ENCODE results near the gene JSRP1. TPM values are rescaled to one million over a fixed set of nuclear protein-coding genes. Genes with fewer than 3 reads are reported as not detected.

The JSRP1 gene
- total RNA-seq: under 1 TPM; 0.63 to 0.95 (median 0.89) TPM

GRCh38 chr19:2255982-2256685 lies at the start of gene JSRP1:
Gene JSRP1 (minus strand): TSS chr19:2256417. CDS start chr19:2255314, 1,103 bp downstream.
- ATAC-seq (no peak), DNase-seq (no peak)
- Mint-ChIP-seq H3K9me3 (no peaks in the 10 kb centered on the region), H3K36me3 (ENCODE audit: insufficient read depth) (no peaks in the 10 kb centered on the region), H3K4me1 (ENCODE audit: low read depth) (peaks cover 42% of the 10 kb centered on the region), H3K27me3 (ENCODE audit: low read depth) (peaks cover 7% of the 10 kb centered on the region), H3K4me3 (peak within 1 kb of the TSS; percentile 38)

GRCh38 chr19:2305452-2306280 lies 49.4 kb upstream of the JSRP1 start:
- ATAC-seq: no peak
- H3K4me1 Mint-ChIP-seq (ENCODE audit: low read depth): peaks cover 10% of the 10 kb centered on the region
- H3K27me3 Mint-ChIP-seq (ENCODE audit: low read depth): peaks cover 66% of the 10 kb centered on the region
- DNase-seq: no peak
- H3K4me3 Mint-ChIP-seq: no peak overlapping the region
- H3K36me3 Mint-ChIP-seq (ENCODE audit: insufficient read depth): no peaks in the 10 kb centered on the region
- no peaks in the 10 kb centered on the region for H3K9me3 Mint-ChIP-seq

- H3K27me3 Mint-ChIP-seq (ENCODE audit: low read depth): peaks cover 44% of the 10 kb centered on the region
- no peak for DNase-seq
- H3K36me3 Mint-ChIP-seq (ENCODE audit: insufficient read depth): no peaks in the 10 kb centered on the region
- no peak for ATAC-seq
- peaks cover 7% of the 10 kb centered on the region for H3K4me1 Mint-ChIP-seq (ENCODE audit: low read depth)
- no peaks in the 10 kb centered on the region for H3K9me3 Mint-ChIP-seq
- peak overlapping the region; percentile 55 for H3K4me3 Mint-ChIP-seq
Measured at GRCh38 chr19:2303211-2303798, 47.1 kb upstream of the JSRP1 start.

- H3K27me3 Mint-ChIP-seq (ENCODE audit: low read depth): peaks cover 42% of the 10 kb centered on the region
- peak overlapping the region; percentile 55 for H3K4me3 Mint-ChIP-seq
- DNase-seq (no peak), ATAC-seq (peak; percentile 59 to 64)
- no peaks in the 10 kb centered on the region for H3K36me3 Mint-ChIP-seq (ENCODE audit: insufficient read depth)
- peaks cover 7% of the 10 kb centered on the region for H3K4me1 Mint-ChIP-seq (ENCODE audit: low read depth)
- no peaks in the 10 kb centered on the region for H3K9me3 Mint-ChIP-seq
Measured at GRCh38 chr19:2302319-2303210, 46.3 kb upstream of the JSRP1 start.

GRCh38 chr19:2300533-2300932 lies 44.3 kb upstream of the JSRP1 start:
- DNase-seq (no peak), ATAC-seq (no peak)
- peaks cover 7% of the 10 kb centered on the region for H3K4me1 Mint-ChIP-seq (ENCODE audit: low read depth)
- no peaks in the 10 kb centered on the region for H3K36me3 Mint-ChIP-seq (ENCODE audit: insufficient read depth)
- H3K4me3 Mint-ChIP-seq: no peak overlapping the region
- H3K9me3 Mint-ChIP-seq: no peaks in the 10 kb centered on the region
- peaks cover 22% of the 10 kb centered on the region for H3K27me3 Mint-ChIP-seq (ENCODE audit: low read depth)

- no peak overlapping the region for H3K4me3 Mint-ChIP-seq
- H3K4me1 Mint-ChIP-seq (ENCODE audit: low read depth): peaks cover 7% of the 10 kb centered on the region
- no peak for ATAC-seq
- DNase-seq: no peak
- no peaks in the 10 kb centered on the region for H3K9me3 Mint-ChIP-seq
- no peaks in the 10 kb centered on the region for H3K36me3 Mint-ChIP-seq (ENCODE audit: insufficient read depth)
- H3K27me3 Mint-ChIP-seq (ENCODE audit: low read depth): no peaks in the 10 kb centered on the region
Measured at GRCh38 chr19:2296141-2296540, 39.9 kb upstream of the JSRP1 start.

- Mint-ChIP-seq H3K4me3 (no peak overlapping the region), H3K36me3 (ENCODE audit: insufficient read depth) (no peaks in the 10 kb centered on the region), H3K9me3 (no peaks in the 10 kb centered on the region), H3K27me3 (ENCODE audit: low read depth) (no peaks in the 10 kb centered on the region), H3K4me1 (ENCODE audit: low read depth) (peaks cover 14% of the 10 kb centered on the region)
- DNase-seq (no peak), ATAC-seq (no peak)
Measured at GRCh38 chr19:2294687-2295335, 38.6 kb upstream of the JSRP1 start.

GRCh38 chr19:2291185-2291751 lies 35.1 kb upstream of the JSRP1 start:
- DNase-seq: no peak
- Mint-ChIP-seq H3K9me3 (no peaks in the 10 kb centered on the region), H3K27me3 (ENCODE audit: low read depth) (no peaks in the 10 kb centered on the region), H3K4me1 (ENCODE audit: low read depth) (peaks cover 29% of the 10 kb centered on the region), H3K4me3 (peak overlapping the region; percentile 71), H3K36me3 (ENCODE audit: insufficient read depth) (no peaks in the 10 kb centered on the region)
- ATAC-seq: no peak

GRCh38 chr19:2290441-2291184 lies 34.4 kb upstream of the JSRP1 start:
- Mint-ChIP-seq H3K9me3 (no peaks in the 10 kb centered on the region), H3K4me1 (ENCODE audit: low read depth) (peaks cover 29% of the 10 kb centered on the region), H3K27me3 (ENCODE audit: low read depth) (no peaks in the 10 kb centered on the region), H3K4me3 (peak overlapping the region; percentile 71), H3K36me3 (ENCODE audit: insufficient read depth) (no peaks in the 10 kb centered on the region)
- peak; percentile 26 to 36 for ATAC-seq
- no peak for DNase-seq

- H3K4me1 Mint-ChIP-seq (ENCODE audit: low read depth): peaks cover 27% of the 10 kb centered on the region
Measured at GRCh38 chr19:2289714-2290435, 33.7 kb upstream of the JSRP1 start.

GRCh38 chr19:2288818-2289713 lies 32.8 kb upstream of the JSRP1 start:
- H3K4me1 Mint-ChIP-seq (ENCODE audit: low read depth): peaks cover 26% of the 10 kb centered on the region
- DNase-seq (no peak), ATAC-seq (peak in 1 of 2 donors; percentile 5)
- no peaks in the 10 kb centered on the region for H3K9me3 Mint-ChIP-seq
- H3K36me3 Mint-ChIP-seq (ENCODE audit: insufficient read depth): no peaks in the 10 kb centered on the region
- no peaks in the 10 kb centered on the region for H3K27me3 Mint-ChIP-seq (ENCODE audit: low read depth)
- H3K4me3 Mint-ChIP-seq: peak overlapping the region; percentile 79

More at GRCh38 chr19:2289714-2290435, 33.7 kb upstream of the JSRP1 start:
- Mint-ChIP-seq H3K4me3 (peak overlapping the region; percentile 79), H3K36me3 (ENCODE audit: insufficient read depth) (no peaks in the 10 kb centered on the region), H3K9me3 (no peaks in the 10 kb centered on the region), H3K27me3 (ENCODE audit: low read depth) (no peaks in the 10 kb centered on the region)
- DNase-seq (no peak), ATAC-seq (peak; percentile 56 to 64)
